GM18909 (cell line): Measurements from ENCODE around the gene GDPD4.

Source experiments
- ATAC-seq: cut with Tn5 transposase; IDR thresholded peaks from one replicate; pipeline ENCODE4 v1.9.1; 2021; ENCODE audit warnings: mild to moderate bottlenecking; ENCODE audit not compliant: unreplicated experiment, poor library complexity

GDPD4 gene, protein sequence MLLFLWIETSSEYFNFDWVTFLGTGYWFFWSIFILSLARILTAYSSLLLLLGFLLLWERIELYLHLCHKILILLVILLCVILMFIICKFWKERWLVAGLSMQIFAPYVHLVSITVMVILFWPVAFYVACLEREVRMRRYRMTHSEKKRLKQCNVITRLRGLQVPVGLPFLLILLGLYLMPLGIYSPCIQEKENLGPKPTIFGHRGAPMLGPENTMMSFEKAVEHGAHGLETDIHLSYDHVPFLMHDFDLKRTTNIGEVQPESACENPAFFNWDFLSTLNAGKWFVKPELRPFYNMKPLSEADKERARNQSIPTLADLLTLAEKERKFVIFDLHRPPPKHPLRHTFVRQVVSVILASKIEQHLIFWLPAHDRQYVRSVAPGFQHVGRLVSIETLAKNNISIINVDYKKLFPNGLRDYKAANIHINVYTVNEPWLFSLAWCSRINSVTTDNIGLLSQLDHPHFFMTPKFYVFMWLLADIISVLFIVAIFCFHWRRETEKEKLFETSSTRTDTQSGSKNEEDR

DNA sequence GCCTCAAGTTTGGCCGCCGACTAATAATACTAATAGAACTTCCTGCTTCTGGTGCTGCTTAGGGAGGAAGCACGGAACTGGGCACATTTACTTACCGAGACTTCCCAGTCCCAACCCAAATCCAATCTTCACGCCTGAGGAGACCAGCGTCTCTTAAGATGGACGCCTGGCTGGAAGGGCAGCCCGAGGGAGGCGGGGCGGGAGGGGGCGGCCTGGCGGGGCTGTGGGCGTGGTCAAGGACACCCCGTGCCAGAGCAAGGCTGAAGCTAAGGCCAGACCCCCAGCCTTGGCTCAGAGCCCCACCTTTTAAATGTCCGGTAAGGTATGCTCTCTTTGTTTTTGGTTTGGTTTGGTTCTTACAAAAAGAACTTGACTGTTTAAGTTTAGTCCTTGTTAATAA, at the start of gene GDPD4:
GDPD4 (minus strand) TSS at position 177 of the 400 bp plus-strand sequence. CDS start 16,549 bp downstream, outside the sequence.
- ATAC-seq = no peak

DNA sequence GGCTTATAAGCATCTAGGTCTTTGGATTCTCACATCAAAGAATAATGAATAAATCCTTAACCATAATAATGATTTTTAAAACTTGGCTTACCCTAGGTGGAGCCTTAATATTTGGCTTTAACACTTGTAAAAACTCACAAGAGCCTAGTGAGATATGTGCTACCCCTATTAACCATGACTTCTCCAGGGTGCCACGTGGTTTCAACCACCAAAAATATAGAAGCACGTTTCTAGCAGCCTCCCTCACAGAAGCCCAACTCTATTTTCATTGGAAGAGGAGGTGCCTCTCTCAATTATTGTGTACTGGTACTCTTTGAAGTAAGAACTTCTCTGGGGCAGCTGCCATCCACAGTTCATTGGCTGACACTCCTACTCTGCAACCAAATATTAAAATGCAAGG, 46.5 kb upstream of the GDPD4 start:
- ATAC-seq = no peak

DNA sequence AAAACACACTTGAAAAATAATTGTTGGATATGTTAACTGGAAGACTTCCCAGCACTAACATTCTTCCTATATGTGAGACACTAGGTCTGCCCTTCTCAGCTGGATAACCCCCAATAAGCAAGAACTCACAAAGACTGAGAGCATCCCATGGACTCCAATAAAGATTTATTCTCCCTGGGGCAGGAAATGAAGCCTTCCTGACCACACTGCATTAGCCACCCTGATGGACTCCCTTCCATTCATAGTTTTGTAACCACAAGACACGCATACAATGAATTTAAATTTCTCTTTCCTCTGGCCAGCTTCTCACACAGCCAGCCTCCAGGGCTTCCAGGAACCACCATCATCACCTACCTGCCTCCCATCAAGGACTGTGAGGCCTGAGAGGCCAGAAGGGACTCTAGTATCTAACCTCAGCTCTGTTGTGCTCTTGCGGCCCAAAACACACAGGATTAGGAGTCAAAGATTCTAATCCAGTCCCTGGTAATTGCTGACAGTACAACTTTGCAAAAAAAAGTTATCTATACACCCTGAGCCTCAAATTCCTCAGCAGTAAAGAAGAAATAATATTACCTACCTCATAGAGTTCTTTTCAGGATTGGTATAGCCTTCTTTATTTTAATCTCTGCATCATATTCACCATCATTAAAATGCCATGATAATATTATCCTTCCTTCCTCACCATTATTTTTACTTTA, 45.6 kb upstream of the GDPD4 start:
- ATAC-seq = no peak

DNA sequence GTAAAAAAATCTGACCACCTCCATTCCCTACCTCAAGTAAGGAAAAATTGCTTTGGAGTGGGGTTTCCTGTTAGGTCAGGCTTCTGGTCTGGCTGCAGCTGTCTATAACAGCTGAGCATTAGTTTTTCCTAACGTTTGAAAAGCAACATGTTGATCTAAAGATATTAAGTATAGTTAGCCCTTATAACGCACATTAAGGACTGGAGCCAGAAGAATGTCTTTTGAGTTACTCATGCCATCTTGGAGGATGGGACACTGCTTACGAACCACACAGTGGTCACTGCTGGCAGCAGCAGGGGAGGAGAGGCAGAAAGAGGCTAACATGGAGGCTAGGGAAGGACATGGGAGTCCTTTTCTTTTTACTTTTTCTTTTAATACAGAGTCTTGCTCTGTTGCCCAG, 44.1 kb upstream of the GDPD4 start:
- ATAC-seq = no peak

DNA sequence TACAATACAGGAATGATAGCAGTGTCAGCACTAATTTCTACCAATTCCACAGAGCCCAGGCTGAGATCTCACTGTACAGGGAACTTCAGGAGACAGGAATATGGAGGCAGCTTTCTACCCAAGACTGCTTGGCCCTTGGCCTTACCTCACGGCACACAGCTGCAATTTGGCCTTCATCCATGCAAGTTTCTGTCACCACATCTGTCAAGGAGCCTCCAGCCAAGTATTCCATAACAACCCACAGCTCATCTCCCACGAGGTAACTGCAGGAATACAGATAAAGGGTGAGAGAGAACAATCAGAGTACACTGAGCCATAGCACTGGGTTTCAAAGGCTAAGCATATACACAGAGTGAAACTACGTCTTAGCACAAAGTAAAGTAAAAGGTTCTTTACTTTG, 39.0 kb upstream of the GDPD4 start:
- no peak for ATAC-seq

DNA sequence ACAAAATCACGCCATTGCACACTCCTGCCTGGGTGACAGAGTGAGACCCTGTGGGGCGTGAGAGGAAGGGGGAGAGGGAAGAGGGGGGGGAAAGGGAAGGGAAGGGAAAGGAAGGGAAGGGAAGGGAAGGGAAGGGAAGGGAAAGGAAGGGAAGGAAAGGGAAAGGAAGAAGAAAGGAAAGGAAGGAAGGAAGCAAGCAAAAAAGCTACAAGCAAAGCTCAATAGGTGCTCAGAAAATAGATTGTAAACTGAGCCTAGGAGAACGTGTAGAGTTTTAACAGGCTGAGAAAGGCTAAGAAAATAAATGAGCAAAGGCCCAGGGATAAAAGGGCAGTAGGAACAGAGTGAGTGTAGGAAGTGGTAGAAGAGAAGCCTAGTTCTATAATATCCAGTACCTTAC, 30.8 kb upstream of the GDPD4 start:
- ATAC-seq = no peak

DNA sequence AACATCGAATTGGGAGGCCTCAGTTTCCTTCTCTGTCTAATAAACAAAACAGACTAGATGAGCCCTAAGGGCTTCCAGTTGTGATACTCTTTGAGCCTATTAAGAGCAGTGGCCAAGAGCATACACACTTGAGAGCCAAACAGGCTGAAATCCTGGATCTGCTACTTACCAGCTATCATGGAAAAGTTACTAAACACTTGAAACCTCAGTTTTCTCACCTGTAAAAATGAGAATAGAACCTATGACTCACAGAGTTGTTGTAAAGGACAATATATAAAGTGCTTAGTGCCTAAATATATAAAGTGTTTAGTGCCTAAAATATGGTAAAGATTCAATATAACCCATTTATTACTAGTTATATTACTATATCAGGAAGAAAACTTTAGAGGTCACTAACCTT, 23.7 kb upstream of the GDPD4 start:
- ATAC-seq = no peak

DNA sequence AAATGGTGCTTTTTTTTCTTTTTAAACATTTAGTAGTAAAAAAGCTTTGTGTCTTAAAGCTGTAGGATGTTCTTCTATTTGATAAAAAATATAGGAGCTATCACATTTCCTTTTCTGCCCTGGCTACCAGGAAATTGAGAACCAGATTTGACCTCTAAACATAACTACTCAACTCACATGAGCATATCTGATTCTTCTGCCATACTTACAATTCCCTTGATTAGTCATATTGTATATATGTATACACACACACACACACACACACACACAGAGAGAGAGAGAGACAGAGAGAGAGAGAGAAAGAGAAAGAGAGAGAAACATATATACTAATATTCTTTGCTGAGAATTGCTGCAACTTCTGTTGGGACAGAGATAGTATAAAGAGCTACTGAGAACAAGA, 23.0 kb upstream of the GDPD4 start:
- ATAC-seq = no peak

DNA sequence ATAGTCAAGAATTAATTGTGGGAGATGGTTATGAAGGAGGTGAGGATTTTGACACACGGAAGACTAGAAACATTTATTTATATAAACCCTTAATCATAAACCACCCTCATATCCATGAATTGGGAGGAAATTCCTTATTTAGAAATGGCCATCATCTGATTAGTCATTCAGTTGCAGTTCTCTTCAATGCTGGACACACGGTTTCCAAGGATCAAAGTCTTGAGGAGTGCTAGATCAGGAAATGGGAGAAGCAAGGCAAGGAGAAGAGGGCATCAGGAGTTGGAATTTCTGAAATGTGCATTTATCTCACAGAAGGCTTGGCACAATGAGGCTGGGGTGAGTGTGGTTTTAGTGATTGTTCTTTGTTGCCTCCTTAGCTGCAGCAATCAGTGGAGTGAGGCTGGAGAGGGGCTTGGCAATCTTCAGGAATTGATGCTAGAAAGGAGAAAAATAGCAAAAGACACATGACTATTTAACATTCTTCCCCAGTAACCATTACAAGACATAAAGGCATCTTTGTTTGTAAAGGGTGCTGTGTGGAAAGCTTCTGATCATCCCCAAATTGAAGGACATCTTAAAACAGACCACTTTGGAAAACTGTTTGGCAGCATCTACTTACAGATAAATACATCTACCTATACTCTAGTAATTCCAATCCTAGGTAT, 21.6 kb upstream of the GDPD4 start:
- ATAC-seq = no peak

DNA sequence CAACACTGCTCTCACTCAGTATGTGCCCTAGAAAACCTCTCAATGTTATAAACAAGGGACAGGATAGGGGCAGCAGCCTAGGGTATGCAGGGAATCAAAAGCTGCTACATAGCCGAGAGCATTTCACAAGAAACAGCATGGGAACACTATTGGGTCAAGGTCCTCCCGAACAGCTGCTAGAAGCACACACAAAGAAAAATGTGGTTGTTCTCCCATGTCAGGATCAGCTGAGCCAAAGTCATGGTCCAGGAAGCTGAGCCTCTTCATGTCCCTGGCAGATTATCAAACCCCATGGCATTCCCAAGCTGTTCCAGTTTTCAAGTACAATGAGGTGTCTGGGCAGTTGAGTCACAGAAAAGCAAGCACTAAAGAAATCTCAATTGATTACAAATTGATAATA, 21.0 kb upstream of the GDPD4 start:
- no peak for ATAC-seq

DNA sequence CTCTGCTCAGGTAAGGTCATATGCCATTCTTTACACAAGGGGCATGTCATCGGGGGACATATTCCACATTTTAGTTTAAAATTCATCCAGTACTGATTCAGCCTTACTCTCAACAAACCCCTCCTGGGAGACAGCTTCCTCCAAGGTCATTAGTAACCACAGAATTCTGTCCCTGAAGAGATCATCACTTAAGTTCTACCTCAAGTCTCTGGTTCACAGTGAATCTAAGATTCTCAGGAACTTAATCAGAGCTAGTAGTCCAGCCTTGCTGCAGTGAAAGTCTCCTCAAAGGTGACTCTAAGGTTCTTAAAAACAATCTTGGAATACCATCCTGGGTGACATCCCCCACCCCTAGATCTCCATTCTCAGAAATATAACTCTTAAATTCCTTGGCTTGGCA, 18.9 kb upstream of the GDPD4 start:
- ATAC-seq = no peak

DNA sequence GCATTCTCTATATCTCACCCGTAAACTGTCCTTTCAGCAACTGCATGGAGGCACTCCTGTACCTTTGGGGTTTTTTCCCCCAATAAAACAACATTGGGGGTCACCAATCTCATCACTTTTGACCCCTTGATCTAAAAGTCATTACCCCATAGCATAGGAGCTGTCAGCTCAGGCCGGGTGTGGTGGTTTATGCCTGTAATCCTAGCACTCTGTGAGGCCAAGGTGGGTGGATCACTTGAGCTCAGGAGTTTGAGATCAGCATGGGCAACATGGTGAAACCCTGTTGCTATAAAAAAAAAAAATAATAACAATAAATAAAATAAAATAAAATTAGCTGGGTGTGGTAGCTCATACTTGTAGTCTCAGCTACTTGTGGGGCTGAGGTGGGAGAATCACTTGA, 17.1 kb upstream of the GDPD4 start:
- no peak for ATAC-seq

DNA sequence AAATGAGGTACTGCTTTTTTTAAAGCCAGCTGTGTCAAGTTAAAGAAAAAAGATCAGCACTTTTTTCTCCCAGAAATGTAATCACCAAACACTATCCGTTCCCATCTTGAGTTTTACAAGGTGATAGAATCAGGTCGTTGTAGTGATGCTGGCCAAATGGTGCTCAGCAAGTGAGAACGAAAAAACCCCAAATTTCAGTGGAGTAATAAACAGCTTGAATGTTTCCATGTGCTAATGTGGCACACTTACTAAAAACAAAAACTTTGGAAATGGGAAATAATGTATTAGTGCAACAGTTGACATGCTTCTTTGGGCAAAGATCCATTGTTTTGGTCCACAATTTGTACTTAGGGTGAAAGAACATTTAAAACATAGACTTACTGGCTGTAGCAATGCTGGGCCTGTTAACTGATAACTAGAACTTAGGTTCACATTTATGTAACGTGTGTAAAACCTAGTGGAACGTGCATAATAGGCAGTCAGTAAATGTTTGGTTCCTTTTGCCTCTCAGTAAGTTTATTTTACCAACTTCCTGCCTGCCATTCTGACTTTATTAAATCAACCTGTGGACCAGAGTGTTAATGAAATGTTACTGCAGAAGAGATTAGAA, 15.4 kb upstream of the GDPD4 start:
- ATAC-seq = no peak

DNA sequence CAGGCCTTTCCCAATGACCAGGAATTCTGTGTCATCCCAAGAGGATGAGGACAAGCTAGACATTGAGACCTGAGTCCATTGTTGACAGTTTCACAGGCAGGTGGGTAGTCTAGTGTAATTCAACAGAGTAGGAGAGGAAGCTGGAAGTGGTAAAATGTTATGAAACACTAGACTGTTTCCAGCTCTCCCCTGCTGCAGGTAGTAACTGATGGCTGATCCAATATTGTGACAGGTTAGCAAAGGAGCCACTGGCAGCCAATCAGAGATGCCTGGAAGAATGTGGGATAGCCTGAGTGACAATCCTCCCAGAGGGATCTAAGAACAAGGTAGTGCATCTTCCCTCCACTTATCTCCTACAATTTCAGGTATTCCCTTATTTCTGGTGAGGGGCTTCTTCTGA, 10.6 kb upstream of the GDPD4 start:
- no peak for ATAC-seq

DNA sequence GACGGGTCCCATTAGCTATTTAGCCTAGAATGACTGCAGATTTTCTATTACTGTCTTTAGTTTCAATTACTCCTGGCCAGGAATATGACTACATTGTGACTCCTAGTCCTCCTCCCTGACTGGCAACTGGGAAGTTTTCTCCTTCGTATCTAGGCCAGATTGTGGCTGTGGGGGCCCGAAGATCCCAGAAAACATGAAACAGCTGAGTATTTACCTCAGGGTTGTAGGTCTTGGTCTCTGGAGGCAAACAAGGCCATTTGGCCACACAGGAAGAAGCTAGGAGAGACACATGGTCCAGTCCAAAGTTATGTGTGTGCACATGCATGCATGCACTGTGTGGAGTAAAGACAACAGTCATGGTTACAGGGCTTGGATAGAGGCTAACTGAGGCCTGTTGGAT, 10.2 kb upstream of the GDPD4 start:
- ATAC-seq = no peak

DNA sequence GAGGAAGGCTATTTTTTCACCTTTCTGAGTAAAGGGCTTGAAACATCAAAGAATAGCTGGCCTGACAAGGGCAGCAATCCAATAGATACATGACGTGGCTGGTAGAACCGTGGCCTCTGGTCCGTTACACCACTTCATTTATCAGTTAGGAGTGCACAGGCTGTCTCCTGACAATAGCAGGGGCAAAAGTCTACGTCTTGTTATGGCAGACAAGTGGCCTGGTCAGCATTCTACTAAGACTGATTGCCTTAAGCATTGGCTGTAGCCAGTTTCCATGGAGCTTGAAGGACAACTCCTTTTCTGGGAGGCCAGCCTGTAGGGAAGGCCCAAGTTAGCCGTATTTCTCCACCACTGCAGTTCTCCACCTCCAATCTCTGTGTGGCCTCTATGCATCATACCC, 9.2 kb upstream of the GDPD4 start:
- ATAC-seq = no peak

DNA sequence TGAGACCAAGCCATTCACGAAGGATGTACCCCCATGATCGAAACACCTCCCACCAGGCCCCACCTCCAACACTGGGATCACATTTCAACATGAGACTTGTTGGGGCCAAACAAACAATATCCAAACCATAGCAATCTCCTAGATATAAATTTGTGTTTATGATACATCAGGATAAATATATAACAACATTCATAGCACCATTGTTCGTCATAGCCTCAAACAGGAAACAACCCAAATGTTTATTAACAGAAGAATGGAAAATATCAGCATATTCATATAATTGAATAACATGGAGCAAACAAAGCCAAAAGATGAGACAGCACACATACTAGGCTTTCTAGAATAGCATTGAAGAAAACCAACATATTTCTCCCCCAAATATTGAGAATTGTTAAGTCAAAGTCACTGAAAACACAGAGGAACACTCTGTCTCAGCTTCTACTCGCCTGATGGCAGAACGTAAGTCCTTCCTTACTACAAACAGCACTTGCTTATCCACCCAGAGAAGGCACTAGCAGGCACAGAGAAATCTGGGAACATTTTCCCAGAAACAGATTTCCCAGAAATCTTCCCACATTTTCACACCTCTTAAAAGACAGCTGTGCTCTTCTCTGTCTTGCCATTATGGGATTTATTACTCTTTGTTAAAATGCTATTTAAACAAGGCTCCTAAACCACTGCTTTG, 8.1 kb upstream of the GDPD4 start:
- ATAC-seq = no peak

DNA sequence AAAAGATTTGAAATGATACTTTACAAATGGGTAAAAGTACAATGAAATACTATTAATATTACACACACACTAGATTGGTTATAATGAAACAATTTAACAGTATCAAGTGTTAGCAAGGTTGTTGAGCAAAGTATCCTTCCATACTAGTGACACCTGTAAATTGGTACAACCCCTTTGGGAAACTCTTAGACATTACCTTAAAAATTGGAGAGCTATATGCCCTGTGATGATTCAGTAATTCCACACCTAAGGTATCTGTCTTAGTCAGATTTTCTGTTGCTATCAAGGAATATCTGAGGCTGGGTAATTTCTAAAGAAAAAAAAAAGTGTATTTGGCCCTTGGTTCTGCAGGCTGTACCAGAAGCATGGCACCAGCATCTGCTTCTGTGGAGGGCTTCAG, 7.4 kb upstream of the GDPD4 start:
- ATAC-seq = no peak

DNA sequence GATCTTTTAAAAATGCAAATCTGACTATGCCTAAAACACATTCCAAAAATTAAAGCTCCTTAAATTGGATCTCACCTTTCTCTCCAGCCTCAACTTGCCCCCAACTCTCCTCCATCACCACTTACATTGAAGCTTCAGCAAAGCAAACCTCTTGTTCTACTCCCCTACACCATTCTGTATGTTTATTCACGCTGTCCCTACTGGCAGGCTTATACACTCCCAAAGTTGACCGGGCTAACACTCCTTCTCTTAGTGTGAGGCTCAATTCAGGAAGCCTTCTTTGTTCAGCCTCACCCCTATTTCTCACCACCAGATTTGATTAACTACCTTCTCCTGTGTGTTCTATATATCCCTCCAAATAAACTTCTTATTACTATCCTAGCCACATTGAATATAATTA, 1.8 kb upstream of the GDPD4 start:
- no peak for ATAC-seq

DNA sequence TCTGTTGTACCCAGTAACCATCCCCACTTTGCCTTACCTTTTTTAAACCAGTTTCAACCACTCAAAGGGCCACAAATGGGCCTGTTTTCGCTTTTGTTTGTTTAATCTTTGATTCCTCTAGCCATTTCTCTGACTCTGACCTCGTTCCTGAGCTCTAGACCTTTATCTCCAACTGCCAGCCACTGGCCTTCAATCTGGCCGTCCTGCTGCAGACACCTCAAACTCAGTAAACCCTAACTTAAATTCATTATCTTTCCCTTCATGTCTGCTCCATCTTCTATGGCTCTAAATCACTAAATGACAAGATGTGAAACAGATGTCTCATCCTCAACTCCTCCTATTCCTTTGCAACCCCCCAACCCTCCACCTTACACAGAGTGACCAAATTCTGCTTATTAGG, 1.3 kb upstream of the GDPD4 start:
- no peak for ATAC-seq
